Brain pericyte (primary cell): ENCODE results near the gene SH3D19.
"Not testable (repeated sequence)": the region's sequence is repeated elsewhere in the genome, so short reads cannot be mapped to it uniquely, and the experiment has no call there.

Experiments used
- DNase-seq: peaks from one replicate; pipeline ENCODE4 v3.0.0-alpha.2; 2012; ENCODE audit warnings: low read depth, low spot score

SH3D19 gene

DNA sequence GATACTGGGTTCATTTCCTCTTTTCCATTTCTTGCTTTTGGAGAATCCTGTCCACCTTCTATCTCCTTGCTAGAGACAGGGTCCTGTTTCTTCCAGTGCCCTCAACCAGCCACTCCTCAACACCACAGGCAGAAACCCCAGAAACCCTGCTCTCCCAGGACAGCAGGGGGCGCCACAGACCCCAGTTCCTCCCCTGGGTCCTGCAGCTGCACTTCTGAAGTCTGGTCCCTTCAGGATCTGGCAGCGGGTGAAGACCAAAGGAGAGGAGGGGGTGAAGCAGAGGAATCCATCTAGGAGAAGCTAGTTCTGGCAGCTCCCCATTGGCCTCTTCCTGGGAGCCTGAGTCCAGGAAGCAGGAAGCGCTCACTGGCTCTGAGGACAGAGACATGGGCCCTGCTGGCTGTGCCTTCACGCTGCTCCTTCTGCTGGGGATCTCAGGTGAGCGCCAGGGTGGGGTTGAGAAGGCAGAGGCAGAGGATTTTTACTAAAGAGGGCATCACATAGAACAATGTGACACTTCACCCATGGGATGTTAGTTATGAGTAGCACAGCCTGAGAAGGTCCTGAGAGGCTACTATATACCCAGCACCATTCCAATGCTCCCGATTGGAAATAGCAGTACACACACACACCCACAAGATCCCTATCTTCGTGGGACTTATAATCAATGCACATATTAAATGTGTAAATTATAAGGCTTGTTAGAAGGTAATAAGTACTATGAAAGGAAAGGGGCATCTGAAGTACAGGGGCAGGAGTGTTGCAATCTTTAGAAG lies 48.4 kb downstream of the SH3D19 start, which contains the start of gene PRSS48:
Gene PRSS48 (plus strand): TSS at position 375 of the 776 bp plus-strand sequence. CDS start 12 bp downstream, at position 387.
- DNase-seq, result no peak

DNA sequence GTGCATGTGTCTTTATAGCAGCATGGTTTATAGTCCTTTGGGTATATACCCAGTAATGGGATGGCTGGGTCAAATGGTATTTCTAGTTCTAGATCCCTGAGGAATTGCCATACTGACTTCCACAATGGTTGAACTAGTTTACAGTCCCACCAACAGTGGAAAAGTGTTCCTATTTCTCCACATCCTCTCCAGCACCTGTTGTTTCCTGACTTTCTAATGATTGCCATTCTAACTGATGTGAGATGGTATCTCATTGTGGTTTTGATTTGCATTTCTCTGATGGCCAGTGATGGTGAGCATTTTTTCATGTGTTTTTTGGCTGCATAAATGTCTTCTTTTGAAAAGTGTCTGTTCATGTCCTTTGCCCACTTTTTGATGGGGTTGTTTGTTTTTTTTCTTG lies 56.5 kb downstream of the SH3D19 start:
- DNase-seq, result not testable (repeated sequence)

DNA sequence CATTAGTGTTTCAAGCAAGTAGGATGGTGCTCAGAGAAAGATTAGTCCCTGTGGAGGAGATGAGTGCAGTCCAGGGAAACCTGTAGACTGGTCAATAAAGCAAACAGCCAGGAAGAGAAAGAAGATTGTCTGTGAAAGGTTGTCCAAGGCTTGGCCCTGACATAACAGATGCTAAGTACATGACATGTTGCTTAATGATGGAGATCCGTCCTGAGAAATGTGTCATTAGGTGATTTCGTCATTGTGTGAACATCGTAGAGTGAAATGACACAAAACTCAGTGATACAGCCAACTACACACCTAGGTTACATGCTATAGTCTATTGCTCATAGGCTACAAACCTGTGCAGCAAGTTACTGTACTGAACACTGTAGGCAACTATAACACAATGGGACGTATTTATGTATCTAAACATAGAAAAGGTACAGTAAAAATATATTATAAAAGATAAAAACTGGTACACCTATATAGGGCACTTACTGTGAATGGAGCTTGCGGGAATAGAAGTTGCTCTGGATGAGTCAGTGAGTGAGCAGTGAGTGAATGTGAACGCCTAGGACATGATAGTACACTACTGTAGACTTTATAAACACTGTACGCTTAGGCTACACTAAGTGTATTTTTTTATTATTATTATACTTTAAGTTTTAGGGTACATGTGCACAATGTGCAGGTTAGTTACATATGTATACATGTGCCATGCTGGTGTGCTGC lies 57.4 kb downstream of the SH3D19 start:
- no peak for DNase-seq

DNA sequence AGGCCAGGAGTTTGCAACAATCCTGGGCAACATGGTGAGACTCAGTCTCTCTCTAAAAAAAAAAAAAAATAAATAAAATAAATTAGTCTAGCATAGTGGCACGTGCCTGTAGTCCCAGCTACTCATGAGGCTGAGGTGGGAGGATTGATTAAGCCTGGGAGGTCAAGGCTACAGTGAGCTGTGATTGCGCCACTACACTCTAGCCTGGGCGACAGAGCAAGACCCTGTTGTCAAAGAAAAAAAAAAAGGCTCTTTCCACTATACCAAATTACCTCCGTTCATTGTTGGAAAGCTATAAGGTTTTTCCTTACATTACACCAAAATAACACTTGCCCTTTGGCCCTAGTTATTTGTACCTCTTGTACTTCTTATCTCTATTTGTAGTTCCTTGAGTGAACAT lies 58.3 kb downstream of the SH3D19 start:
- no peak for DNase-seq

DNA sequence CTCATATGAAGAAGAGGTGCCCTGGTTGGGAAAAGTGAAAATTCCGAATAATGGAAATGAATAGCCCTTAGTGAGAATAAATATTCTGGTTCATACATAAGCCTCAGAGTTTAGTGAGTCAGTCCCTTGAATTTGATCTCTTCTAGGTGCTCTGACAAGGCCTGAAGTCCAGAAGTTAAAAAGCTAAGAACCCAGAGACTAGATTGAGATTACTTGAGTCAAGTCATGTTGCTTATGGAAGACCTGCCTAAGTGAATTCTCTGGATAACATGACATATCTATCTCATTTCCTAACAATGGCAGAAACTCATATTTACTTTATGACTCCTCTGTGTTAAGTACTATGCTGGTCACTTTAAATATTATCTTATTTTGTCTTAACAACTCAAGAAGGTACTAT lies 58.9 kb downstream of the SH3D19 start:
- no peak for DNase-seq

DNA sequence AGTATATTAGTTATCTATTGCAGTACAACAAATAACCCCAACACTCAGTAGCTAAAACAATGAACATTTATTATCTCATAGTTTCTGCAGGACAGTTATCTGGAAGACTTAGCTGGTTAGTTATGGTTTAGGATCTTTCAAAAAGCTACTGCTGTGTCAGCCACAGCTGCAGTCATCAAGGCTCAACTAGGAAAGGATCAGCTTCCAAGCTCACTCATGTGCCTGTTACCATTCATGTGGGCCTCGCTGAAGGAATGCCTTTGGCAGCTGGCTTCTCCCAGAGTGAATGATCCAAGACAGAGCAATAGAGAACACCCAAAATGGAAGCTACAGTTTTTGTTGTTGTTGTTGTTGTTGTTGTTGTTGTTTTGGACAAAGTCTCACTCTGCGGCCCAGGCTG lies 62.0 kb downstream of the SH3D19 start:
- DNase-seq, result no peak

DNA sequence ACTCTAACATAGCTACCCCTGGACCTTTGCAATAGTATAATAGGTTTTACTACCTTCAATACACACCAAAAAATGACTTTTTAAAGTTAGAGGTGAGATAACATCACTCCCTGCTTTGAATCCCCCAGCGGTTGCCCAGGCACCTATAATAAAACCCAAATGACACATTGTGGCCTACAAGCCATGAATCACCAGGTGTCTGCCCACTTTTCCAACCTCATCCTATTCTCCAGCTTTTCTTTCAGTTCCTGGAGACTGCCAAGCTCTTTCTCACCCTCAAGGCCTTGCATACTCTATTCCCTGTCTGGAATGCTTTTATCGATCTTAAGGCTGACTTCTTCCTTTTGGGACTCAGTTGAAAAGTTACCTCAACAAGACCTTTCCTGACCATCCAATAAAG lies 64.9 kb downstream of the SH3D19 start:
- no peak for DNase-seq

DNA sequence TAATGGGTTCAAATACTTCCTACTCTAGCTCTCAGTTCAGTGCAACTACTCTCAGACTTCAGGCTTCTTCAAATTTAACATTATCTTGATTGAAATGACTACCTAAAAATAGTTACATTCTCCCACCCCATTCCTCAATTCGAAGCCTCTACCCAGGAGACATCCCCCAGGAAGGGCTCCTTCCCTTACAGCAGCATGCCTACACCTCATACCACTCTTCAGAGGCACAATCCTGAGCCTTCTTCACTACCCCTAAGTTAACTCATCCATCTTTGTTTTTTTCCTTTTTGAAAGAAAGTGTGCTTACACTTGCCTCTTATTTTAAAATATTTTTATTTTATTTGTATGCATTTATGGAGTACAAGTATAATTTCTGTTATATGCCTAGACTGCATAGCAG lies 65.7 kb downstream of the SH3D19 start:
- DNase-seq, result no peak

DNA sequence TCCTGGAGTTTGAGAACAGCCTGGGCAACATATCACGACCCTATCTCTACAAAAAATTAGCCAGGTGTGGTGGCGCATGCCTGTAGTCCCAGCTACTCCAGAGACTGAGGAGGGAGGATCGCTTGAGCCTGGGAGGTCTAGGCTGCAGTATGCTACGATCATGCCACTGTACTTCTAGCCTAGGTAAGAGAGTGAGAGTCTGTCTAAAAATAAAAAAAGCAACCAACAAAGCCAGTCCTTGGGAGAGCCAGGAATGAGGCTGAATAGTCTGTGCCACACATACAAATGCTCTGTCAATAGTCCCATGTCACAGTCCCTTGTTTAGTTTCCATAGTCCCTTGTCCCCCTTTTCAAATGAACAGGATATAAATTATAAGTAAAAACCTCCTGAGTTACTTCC lies 67.7 kb downstream of the SH3D19 start:
- DNase-seq, result no peak

DNA sequence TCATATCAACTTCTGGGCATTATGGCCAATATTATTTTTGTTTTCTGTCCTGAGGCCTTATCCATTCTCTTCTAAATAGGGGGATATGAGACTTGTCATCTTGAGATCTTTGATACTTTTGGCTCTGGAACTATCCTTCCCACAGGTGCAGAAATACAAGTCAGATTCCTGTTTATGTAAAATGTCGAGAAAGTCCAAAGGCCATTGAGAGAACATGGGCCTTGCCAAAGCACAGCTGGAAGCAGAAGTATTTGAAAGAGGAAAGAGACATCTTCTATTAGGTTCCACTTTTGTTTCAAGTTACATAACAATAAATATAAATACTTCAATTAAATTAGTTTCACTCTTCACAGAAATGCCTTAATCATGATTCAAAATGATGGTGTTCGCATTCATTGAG lies 69.3 kb downstream of the SH3D19 start:
- DNase-seq, result no peak

DNA sequence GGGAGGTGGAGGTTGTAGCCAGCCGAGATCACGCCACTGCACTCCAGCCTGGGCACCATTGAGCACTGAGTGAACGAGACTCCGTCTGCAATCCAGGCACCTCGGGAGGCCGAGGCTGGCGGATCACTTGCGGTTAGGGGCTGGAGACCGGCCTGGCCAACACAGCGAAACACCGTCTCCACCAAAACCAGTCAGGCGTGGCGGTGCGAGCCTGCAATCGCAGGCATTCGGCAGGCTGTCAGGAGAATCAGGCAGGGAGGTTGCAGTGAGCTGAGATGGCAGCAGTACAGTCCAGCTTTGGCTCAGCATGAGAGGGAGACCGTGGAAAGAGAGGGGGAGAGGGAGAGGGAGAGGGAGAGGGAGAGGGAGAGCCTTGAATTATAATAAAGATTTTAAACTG lies 69.7 kb downstream of the SH3D19 start:
- DNase-seq, result not testable (repeated sequence)

DNA sequence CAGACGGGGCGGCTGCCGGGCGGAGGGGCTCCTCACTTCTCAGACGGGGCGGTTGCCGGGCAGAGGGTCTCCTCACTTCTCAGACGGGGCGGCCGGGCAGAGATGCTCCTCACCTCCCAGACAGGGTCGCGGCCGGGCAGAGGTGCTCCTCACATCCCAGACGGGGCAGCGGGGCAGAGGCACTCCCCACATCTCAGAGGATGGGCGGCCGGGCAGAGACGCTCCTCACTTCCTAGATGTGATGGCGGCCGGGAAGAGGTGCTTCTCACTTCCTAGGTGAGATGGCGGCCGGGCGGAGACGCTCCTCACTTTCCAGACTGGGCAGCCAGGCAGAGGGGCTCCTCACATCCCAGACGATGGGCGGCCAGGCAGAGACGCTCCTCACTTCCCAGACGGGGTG lies 70.2 kb downstream of the SH3D19 start:
- not testable (repeated sequence) for DNase-seq

DNA sequence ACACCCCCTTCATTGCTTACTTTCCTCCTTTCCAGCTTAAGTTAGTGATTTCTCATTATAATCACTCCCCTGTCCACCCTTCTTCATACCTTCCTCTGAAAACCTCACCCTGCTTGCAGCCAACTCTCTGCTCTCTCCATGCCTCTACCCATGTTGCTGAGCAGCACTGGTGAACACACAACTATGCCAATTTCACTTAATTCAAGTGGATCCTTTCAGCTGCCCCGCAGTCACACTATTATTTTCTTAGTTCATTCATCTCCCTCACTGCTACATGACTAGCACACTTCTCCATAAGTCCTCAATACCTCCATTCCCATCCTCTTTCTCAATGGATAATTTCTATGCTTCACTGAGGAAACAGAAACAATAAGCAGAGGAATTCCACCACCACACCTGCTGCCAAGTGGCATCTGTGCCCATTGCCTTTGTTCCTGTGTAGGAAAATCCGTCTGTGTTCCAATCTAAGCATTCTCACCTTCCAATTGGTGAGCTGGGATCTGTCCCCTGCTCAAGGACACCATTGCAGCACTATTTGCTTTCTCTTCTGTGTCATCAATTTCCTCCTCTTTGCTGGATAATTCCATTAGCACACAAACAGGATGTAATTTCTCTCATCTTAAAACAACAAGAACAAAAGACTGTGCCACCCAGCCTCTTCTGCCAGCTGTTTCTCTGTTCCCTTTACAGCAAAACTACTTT lies 73.7 kb downstream of the SH3D19 start:
- DNase-seq, result no peak

DNA sequence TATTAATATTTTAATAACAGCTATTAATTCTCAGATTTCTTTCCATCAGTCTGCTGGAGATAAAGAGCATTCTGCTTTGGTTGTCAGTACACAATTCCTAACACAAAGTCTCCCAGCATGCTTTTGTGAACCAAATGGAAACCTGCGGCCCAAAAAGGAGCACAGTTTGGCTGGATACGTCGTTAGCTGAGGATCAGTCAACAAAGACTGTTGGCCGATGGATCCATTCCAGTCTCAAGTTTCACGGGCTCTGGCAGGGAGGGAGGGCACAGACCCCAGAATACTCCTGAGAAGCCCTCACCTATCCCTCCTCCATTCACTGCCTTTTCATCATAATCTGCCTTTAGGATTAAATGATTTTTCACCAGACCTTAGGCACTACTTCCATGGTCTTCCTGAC lies 74.7 kb downstream of the SH3D19 start:
- no peak for DNase-seq

DNA sequence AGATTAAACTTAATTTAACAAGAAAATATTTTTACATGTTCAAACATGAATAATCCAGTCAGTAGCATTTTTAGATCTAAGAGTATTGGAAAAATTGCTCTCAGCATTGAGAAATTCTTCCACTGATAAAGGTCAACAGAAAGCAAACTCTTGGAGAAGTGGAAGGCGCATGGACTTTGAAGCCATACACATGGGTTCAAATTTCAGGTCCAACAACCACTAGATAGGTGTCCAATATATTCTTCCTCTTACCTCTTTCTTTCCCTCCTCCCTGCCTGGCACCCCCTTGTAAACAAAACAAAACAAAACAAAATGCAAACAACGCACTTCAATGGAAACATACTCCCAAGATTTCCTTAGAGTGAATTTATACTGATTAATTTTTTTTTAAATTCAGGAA lies 76.9 kb downstream of the SH3D19 start:
- DNase-seq, result no peak

DNA sequence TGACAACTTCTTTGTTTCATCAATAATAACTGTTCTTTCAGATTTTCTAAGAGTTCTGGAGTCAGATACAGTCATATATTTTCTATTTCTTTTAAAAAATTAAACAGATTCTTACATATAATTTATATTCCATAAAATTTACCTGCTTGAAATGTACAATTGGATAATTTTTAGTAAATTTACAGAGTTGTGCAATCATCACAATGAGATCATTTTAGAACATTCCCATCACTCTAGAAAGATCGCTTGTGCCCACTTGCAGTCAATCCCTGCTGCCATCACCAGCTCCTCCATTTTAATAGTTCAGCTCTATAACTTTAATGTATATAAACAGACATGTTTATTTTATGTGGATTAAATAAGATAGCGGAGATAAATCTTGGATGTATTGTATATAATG lies 78.0 kb downstream of the SH3D19 start:
- DNase-seq, result no peak

DNA sequence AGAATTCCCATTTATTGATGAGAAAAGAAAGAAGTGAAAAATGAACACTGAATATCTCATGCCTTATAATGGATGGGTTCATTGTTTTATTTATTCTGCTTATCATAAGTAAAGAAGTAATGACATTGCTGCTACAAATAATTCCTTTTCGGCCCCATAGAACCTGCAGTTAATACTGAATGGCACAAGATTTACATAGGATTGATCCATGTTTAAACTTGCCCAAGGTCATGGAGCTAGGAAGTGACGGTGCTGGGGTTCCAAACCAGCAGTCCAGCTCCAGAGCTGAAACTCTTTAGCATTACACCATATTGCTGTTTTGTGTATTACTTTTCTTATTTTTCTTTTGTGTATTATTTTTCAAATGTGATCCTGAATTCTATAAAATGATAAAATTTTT lies 78.7 kb downstream of the SH3D19 start:
- DNase-seq, result no peak

DNA sequence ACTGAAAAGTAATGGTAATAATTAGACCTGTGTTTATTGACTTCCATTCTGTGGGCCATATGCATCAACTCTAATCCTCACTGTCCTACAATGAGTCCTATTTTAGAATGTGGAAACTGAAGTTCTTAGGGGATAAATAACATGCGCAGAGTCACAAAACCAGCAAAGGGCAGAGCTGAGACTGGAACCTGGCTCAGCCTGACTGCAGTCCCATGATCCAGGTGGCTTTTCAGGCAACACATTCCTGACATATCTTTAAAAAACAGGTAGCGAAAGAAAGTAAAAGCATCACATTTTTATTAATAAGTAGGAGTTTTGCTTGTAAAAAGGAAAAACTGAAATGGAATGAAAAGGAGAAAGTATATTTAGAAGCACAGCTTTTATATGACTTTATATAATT lies 83.1 kb downstream of the SH3D19 start:
- DNase-seq, result no peak

DNA sequence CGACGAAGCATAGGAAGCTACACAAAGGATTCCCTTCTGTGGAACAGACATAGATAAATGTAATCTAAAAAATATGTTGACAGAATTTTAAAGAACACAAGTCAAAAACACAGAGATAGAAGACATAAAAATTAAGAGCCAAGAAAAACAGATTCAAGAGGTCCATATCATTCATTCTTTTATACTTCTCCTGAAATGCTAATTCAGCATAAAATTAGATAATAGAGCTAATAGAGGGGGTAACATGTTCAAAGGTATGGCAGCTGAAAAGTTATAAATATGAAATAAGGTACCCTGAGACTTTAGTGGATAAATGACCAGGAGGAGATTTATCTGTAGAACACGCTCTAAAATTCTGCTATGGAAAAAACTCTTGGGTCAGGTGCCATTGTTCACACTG lies 85.8 kb downstream of the SH3D19 start:
- DNase-seq, result no peak

DNA sequence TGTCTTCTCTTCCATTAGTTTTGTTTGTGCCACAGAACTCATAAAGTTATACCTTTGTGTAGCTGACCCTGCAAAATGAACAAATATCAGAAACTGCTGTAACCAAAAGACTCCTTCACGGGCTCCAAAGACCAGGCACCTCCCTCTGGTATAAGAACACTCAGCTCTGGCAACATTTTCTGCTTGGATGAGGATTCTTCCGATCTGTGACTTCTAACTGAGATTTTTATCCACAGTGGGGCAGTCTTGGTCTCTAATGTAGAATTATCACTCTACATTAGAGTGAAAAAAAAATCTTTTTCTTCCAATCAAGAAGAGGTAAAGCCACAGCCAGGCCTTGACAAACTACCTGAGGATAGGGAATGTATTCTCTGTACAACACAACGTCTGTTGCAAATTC lies 86.9 kb downstream of the SH3D19 start:
- DNase-seq, result no peak

DNA sequence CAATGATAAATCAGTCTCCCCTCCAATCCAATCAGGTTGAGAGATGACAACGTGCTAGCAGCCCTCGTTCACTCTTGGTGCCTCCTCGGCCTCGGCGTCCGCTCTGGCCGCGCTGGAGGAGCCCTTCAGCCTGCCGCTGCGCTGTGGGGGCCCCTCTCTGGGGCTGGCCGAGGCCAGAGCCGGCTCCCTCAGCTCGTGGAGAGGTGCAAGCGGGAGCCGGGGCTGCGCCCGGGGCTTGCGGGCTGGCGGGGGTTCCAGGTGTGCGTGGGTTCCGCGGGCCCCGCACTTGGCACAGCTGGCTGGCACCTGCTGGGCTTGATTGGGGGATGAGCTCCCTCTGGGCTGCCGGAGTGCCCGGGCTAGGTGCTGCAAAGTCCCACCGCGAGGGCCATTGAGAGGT lies 89.4 kb downstream of the SH3D19 start:
- no peak for DNase-seq

DNA sequence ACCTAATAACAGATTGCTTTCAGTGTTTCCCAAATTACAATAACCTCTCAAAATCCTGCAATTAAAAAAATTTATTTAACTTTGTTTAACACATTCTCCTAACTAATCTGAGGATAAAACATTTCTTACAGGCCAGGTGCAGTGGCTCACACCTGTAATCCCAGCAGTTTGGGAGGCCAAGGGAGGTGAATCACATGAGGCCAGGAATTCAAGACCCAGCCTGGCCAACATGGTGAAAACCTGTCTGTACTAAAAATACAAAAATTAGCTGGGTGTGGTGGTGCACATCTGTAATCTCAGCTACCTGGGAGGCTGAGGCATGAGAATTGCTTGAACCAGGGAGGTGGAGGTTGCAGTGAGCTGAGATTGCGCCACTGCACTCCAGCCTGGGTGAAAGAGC lies 90.0 kb downstream of the SH3D19 start:
- DNase-seq, result not testable (repeated sequence)

DNA sequence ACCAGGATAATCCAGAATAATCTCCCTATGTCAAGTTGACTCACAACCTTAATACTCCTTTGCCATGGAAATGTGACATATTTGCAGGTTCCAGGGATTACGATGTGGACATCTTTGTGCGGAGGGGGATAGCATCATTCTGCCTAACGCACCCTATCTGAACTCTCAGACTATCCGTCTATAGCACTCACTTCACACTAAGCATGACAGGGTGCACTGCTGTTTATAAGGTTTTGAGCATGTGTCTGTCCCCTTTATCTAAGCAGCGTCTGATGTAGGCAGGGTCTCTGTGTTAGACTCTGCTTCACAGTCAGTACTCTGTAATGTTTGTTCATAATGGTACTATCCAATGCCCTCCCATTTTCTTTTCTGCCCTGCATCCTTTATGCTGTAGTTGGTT lies 91.8 kb downstream of the SH3D19 start:
- no peak for DNase-seq
